GM23338 (cell line): ENCODE results near the gene LRMDA. TPM values are rescaled to one million over a fixed set of nuclear protein-coding genes. Genes with fewer than 3 reads are reported as not detected.

Source experiments
- ATAC-seq: fragments of 200-7000 bp; cut with Tn5 transposase; 3 replicates; pipeline ENCODE4 v1.9.1; 2020
- DNase-seq: peaks from one replicate; pipeline ENCODE4 v3.0.0-alpha.2; 2015; ENCODE audit warnings: low spot score
- H2AFZ ChIP-seq: fragments of 200-600 bp; sonication (generic); 2 replicates; pipeline ENCODE4 v1.8.0; 2016; ENCODE audit warnings: antibody characterized with exemption, mild to moderate bottlenecking, moderate library complexity
- H3F3A ChIP-seq: fragments of 200-600 bp; sonication (generic); replicated peaks from 2 replicates; pipeline ENCODE4 v1.8.0; 2017; ENCODE audit warnings: antibody characterized with exemption, mixed run types, low read depth
- H3K27ac ChIP-seq: fragments of 200-600 bp; sonication (generic); 2 replicates; pipeline ENCODE4 v1.6.1; 2016; ENCODE audit warnings: low read depth
- H3K27me3 ChIP-seq: fragments of 200-600 bp; sonication (generic); 2 replicates; pipeline ENCODE4 v1.8.0; 2016; ENCODE audit warnings: mild to moderate bottlenecking, mixed run types, moderate library complexity; ENCODE audit not compliant: insufficient read depth
- H3K36me3 ChIP-seq: fragments of 200-600 bp; sonication (generic); 2 replicates; pipeline ENCODE4 v1.8.0; 2016; ENCODE audit warnings: mild to moderate bottlenecking; ENCODE audit not compliant: insufficient read depth
- H3K4me1 ChIP-seq: fragments of 200-600 bp; sonication (generic); 2 replicates; pipeline ENCODE4 v1.8.0; 2016; ENCODE audit warnings: mild to moderate bottlenecking, moderate library complexity; ENCODE audit not compliant: insufficient read depth
- H3K4me2 ChIP-seq: fragments of 200-600 bp; sonication (generic); 2 replicates; pipeline ENCODE4 v1.7.1; 2017; ENCODE audit warnings: mixed run types
- H3K4me3 ChIP-seq: fragments of 200-600 bp; sonication (generic); 2 replicates; pipeline ENCODE4 v1.6.1; 2016; ENCODE audit warnings: mixed run types
- H3K79me2 ChIP-seq: fragments of 200-600 bp; sonication (generic); replicated peaks from 2 replicates; pipeline ENCODE4 v1.8.0; 2017; ENCODE audit warnings: mild to moderate bottlenecking; ENCODE audit not compliant: insufficient read depth
- H3K9me2 ChIP-seq: fragments of 200-600 bp; sonication (generic); 2 replicates; pipeline ENCODE4 v1.8.0; 2017; ENCODE audit not compliant: insufficient read depth
- H4K20me1 ChIP-seq: fragments of 200-600 bp; sonication (generic); replicated peaks from 2 replicates; pipeline ENCODE4 v1.8.0; 2017; ENCODE audit warnings: mild to moderate bottlenecking; ENCODE audit not compliant: insufficient read depth
- H3K27ac Mint-ChIP-seq: 2 replicates; pipeline ENCODE4 v1.8.0; 2020; ENCODE audit warnings: inconsistent platforms, mild to moderate bottlenecking, moderate library complexity, mixed read lengths
- H3K27me3 Mint-ChIP-seq: 3 replicates; pipeline ENCODE4 v1.8.0; 2022; ENCODE audit warnings: low read depth, mild to moderate bottlenecking, moderate library complexity, mixed read lengths, inconsistent platforms; ENCODE audit not compliant: insufficient read depth, poor library complexity
- H3K36me3 Mint-ChIP-seq: 3 replicates; pipeline ENCODE4 v1.8.0; 2021; ENCODE audit warnings: low read depth, mild to moderate bottlenecking, inconsistent platforms, moderate library complexity, mixed read lengths
- H3K4me1 Mint-ChIP-seq: 3 replicates; pipeline ENCODE4 v1.8.0; 2020; ENCODE audit warnings: mild to moderate bottlenecking, inconsistent platforms, mixed read lengths
- H3K4me3 Mint-ChIP-seq: 3 replicates; pipeline ENCODE4 v1.8.0; 2021; ENCODE audit warnings: moderate library complexity, mild to moderate bottlenecking, inconsistent platforms, mixed read lengths
- H3K9me3 Mint-ChIP-seq: 3 replicates; pipeline ENCODE4 v1.8.0; 2020; ENCODE audit warnings: moderate library complexity, mild to moderate bottlenecking, inconsistent platforms, mixed read lengths
- CREB1 ChIP-seq: fragments of 250-450 bp; sonication (Bioruptor Pico); IDR thresholded peaks from 2 replicates; pipeline ENCODE4 v1.5.0; 2020; ENCODE audit warnings: low read depth, mild to moderate bottlenecking, moderate library complexity
- ETS1 ChIP-seq: IDR thresholded peaks from 2 replicates; pipeline ENCODE4 v1.6.1; 2016; ENCODE audit warnings: antibody characterized with exemption
- EZH2 ChIP-seq: fragments of 200-600 bp; sonication (generic); IDR thresholded peaks from one replicate; pipeline ENCODE4 v1.8.0; 2017; ENCODE audit warnings: antibody characterized with exemption, mild to moderate bottlenecking, low read depth; ENCODE audit not compliant: unreplicated experiment
- EZH2phosphoT487 ChIP-seq: fragments of 200-600 bp; sonication (generic); IDR thresholded peaks from one replicate; pipeline ENCODE4 v1.8.1; 2018; ENCODE audit warnings: antibody characterized with exemption; ENCODE audit not compliant: unreplicated experiment
- JUNB ChIP-seq: IDR thresholded peaks from one replicate; pipeline ENCODE4 v1.6.1; 2016; ENCODE audit warnings: antibody characterized with exemption; ENCODE audit not compliant: unreplicated experiment
- NANOG ChIP-seq: IDR thresholded peaks from 2 replicates; pipeline ENCODE4 v1.6.1; 2016; ENCODE audit warnings: antibody characterized with exemption, borderline replicate concordance
- POLR2AphosphoS5 ChIP-seq: IDR thresholded peaks from 2 replicates; pipeline ENCODE4 v1.6.1; 2016; ENCODE audit warnings: antibody characterized with exemption, low read depth
- REST ChIP-seq: IDR thresholded peaks from one replicate; pipeline ENCODE4 v1.6.1; 2018; ENCODE audit warnings: antibody characterized with exemption; ENCODE audit not compliant: unreplicated experiment
- STAT1 ChIP-seq: IDR thresholded peaks from one replicate; pipeline ENCODE4 v1.6.1; 2016; ENCODE audit warnings: antibody characterized with exemption; ENCODE audit not compliant: unreplicated experiment
- ZNF114 ChIP-seq: fragments of 250-450 bp; sonication (Bioruptor Pico); IDR thresholded peaks from 2 replicates; pipeline ENCODE4 v1.5.0; 2020; ENCODE audit warnings: mild to moderate bottlenecking, moderate library complexity
- ZNF331 ChIP-seq: fragments of 250-450 bp; sonication (Bioruptor Pico); IDR thresholded peaks from 2 replicates; pipeline ENCODE4 v1.5.0; 2020; ENCODE audit warnings: low read depth, mild to moderate bottlenecking, moderate library complexity
- polyA plus RNA-seq: library from polyadenylated mRNA; unstranded; fragments of >200 nt; fragmentation: Nextera tagmentation; extraction: Ambion mirVana; gene quantifications from 2 replicates; pipeline ENCODE4 v1.2.1, GENCODE V29; 2016
- total RNA-seq: library from RNA; depleted of rRNA; stranded (reverse); fragments of >200 nt; shearing (Covaris generic); gene quantifications from 2 replicates; pipeline ENCODE4 v1.2.3, GENCODE V29; 2014
- TF ChIP-seq, protein P1 (sequence below), 2 experiments: fragments of 200-600 bp in 1 of 2; sonication (generic) in 1 of 2; conservative IDR thresholded peaks; 2 replicates each; pipeline versions ENCODE4 v1.5.1 to v1.6.1; 2016 to 2017; ENCODE audit warnings: antibody characterized with exemption in 2 of 2, low read depth in 2 of 2, mild to moderate bottlenecking in 2 of 2, moderate library complexity in 1 of 2
- TF ChIP-seq, protein P2 (sequence below): fragments of 250-450 bp; sonication (Bioruptor Pico); IDR thresholded peaks from 2 replicates; pipeline ENCODE4 v1.5.0; 2020; ENCODE audit warnings: mild to moderate bottlenecking, moderate library complexity

LRMDA gene
- total and polyA plus RNA-seq, 2 experiments from 2014 or later = 0.90 to 1.8 TPM

- no peaks in the 10 kb centered on the region for H3K79me2 ChIP-seq
- no peak overlapping the region for H3K4me3 ChIP-seq
- H3K4me1 ChIP-seq = no peaks in the 10 kb centered on the region
- H3F3A ChIP-seq = no peaks in the 10 kb centered on the region
- Mint-ChIP-seq H3K36me3 (no peaks in the 10 kb centered on the region), H3K27ac (no peak overlapping the region), H3K4me3 (no peak overlapping the region), H3K27me3 (no peaks in the 10 kb centered on the region), H3K9me3 (no peaks in the 10 kb centered on the region), H3K4me1 (no peaks in the 10 kb centered on the region)
- no peak for TF ChIP-seq ZNF331
- TF ChIP-seq, protein P1, sequence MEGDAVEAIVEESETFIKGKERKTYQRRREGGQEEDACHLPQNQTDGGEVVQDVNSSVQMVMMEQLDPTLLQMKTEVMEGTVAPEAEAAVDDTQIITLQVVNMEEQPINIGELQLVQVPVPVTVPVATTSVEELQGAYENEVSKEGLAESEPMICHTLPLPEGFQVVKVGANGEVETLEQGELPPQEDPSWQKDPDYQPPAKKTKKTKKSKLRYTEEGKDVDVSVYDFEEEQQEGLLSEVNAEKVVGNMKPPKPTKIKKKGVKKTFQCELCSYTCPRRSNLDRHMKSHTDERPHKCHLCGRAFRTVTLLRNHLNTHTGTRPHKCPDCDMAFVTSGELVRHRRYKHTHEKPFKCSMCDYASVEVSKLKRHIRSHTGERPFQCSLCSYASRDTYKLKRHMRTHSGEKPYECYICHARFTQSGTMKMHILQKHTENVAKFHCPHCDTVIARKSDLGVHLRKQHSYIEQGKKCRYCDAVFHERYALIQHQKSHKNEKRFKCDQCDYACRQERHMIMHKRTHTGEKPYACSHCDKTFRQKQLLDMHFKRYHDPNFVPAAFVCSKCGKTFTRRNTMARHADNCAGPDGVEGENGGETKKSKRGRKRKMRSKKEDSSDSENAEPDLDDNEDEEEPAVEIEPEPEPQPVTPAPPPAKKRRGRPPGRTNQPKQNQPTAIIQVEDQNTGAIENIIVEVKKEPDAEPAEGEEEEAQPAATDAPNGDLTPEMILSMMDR (conservative IDR thresholded peaks at IDR 0.05; ENCODE audit: low read depth in 2 of 2) = no peak
- TF ChIP-seq STAT1 = no peak
- TF ChIP-seq REST = no peak
- no peak for TF ChIP-seq CREB1 (CRISPR knock-in tag)
- TF ChIP-seq POLR2AphosphoS5 = no peak
- TF ChIP-seq EZH2phosphoT487 = no peak
- TF ChIP-seq ETS1 = no peak
- no peak for TF ChIP-seq EZH2
- no peak for TF ChIP-seq ZNF114 (CRISPR knock-in tag)
- TF ChIP-seq, protein P2, sequence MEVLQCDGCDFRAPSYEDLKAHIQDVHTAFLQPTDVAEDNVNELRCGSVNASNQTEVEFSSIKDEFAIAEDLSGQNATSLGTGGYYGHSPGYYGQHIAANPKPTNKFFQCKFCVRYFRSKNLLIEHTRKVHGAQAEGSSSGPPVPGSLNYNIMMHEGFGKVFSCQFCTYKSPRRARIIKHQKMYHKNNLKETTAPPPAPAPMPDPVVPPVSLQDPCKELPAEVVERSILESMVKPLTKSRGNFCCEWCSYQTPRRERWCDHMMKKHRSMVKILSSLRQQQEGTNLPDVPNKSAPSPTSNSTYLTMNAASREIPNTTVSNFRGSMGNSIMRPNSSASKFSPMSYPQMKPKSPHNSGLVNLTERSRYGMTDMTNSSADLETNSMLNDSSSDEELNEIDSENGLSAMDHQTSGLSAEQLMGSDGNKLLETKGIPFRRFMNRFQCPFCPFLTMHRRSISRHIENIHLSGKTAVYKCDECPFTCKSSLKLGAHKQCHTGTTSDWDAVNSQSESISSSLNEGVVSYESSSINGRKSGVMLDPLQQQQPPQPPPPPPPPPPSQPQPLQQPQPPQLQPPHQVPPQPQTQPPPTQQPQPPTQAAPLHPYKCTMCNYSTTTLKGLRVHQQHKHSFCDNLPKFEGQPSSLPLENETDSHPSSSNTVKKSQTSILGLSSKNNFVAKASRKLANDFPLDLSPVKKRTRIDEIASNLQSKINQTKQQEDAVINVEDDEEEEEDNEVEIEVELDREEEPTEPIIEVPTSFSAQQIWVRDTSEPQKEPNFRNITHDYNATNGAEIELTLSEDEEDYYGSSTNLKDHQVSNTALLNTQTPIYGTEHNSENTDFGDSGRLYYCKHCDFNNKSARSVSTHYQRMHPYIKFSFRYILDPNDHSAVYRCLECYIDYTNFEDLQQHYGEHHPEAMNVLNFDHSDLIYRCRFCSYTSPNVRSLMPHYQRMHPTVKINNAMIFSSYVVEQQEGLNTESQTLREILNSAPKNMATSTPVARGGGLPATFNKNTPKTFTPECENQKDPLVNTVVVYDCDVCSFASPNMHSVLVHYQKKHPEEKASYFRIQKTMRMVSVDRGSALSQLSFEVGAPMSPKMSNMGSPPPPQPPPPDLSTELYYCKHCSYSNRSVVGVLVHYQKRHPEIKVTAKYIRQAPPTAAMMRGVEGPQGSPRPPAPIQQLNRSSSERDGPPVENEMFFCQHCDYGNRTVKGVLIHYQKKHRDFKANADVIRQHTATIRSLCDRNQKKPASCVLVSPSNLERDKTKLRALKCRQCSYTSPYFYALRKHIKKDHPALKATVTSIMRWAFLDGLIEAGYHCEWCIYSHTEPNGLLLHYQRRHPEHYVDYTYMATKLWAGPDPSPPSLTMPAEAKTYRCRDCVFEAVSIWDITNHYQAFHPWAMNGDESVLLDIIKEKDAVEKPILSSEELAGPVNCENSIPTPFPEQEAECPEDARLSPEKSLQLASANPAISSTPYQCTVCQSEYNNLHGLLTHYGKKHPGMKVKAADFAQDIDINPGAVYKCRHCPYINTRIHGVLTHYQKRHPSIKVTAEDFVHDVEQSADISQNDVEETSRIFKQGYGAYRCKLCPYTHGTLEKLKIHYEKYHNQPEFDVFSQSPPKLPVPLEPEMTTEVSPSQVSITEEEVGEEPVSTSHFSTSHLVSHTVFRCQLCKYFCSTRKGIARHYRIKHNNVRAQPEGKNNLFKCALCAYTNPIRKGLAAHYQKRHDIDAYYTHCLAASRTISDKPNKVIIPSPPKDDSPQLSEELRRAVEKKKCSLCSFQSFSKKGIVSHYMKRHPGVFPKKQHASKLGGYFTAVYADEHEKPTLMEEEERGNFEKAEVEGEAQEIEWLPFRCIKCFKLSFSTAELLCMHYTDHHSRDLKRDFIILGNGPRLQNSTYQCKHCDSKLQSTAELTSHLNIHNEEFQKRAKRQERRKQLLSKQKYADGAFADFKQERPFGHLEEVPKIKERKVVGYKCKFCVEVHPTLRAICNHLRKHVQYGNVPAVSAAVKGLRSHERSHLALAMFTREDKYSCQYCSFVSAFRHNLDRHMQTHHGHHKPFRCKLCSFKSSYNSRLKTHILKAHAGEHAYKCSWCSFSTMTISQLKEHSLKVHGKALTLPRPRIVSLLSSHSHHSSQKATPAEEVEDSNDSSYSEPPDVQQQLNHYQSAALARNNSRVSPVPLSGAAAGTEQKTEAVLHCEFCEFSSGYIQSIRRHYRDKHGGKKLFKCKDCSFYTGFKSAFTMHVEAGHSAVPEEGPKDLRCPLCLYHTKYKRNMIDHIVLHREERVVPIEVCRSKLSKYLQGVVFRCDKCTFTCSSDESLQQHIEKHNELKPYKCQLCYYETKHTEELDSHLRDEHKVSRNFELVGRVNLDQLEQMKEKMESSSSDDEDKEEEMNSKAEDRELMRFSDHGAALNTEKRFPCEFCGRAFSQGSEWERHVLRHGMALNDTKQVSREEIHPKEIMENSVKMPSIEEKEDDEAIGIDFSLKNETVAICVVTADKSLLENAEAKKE (CRISPR knock-in tag) = no peak
- TF ChIP-seq NANOG = no peak
- TF ChIP-seq JUNB = no peak
- H3K27ac ChIP-seq = no peak overlapping the region
- no peak for ATAC-seq
- no peaks in the 10 kb centered on the region for H4K20me1 ChIP-seq
- DNase-seq = no peak
- H3K4me2 ChIP-seq = no peak overlapping the region
- no peaks in the 10 kb centered on the region for H3K27me3 ChIP-seq
- no peak overlapping the region for H2AFZ ChIP-seq
- no peaks in the 10 kb centered on the region for H3K36me3 ChIP-seq
- no peaks in the 10 kb centered on the region for H3K9me2 ChIP-seq
These were observed 528.5 kb downstream of the LRMDA start for GRCh38 chr10:75959912-75960311.
